NT2/D1 (cell line): ENCODE results near the gene TSPYL2.

ENCODE experiments used
- YY1 ChIP-seq: IDR thresholded peaks from 2 replicates; pipeline ENCODE4 v1.6.1; 2011; ENCODE audit not compliant: insufficient read length, insufficient read depth
- ZNF274 ChIP-seq: IDR thresholded peaks from 2 replicates; pipeline ENCODE4 v1.6.1; 2011; ENCODE audit warnings: mild to moderate bottlenecking, low read depth, low read length

DNA sequence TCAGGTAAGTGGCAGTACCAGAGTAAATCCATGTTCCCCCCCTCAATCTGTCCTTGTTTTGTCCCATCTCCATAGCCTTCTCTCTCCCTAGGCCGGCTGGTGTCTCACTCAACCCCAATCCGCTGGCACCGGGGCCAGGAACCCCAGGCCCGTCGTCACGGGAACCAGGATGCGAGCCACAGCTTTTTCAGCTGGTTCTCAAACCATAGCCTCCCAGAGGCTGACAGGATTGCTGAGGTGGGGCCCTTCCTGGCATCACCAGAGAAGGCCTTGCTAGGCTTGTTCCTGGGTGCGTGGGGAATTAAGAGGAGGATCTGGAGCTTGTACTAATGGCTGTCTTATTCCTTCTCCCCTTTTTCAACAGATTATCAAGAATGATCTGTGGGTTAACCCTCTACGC lies 2.7 kb downstream of the TSPYL2 start:
- TF ChIP-seq ZNF274 (no peak), YY1 (no peak)
